ENCODE data around the gene ZFYVE21. TPM values are rescaled to one million over a fixed set of nuclear protein-coding genes. Genes with fewer than 3 reads are reported as not detected.

ZFYVE21 gene
- total RNA-seq, 1 experiment from 2014 or later: 66.2 TPM

DNA sequence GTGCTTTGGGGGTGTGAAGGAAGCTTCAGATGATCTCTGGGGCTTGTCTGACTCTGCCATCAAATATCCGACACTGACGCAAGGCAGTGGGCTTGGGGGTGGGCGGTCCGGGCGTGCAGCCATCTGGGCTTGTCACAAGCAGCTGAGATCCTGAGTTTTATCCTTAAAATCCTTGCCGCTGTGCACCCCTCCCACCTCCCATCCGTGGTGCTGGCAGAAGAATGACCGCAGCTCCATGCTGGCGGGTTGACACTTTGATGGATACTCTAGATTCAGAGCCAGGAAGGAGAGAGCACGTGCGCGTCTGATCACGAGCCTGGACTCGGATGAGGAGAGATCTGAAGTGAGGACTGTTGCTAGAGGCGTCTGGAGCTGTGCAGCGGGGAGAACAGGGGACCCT is 3.0 kb downstream of the ZFYVE21 start:
- peaks cover 5% of the 10 kb centered on the region; the same call in 1 of the 2 replicates for H3K4me1 ChIP-seq
- CTCF ChIA-PET: no interaction called here
- no peaks in the 10 kb centered on the region for H3K27me3 Mint-ChIP-seq (ENCODE audit: insufficient read depth, unreplicated experiment)
- H3K27me3 ChIP-seq (replicated peaks; ENCODE audit: control insufficient read depth, insufficient read depth, low read length): no peaks in the 10 kb centered on the region
- H3K9me3 Mint-ChIP-seq (ENCODE audit: unreplicated experiment): no peaks in the 10 kb centered on the region
- H3K27ac Mint-ChIP-seq (ENCODE audit: unreplicated experiment): no peak overlapping the region
- DNase-seq: no peak
- TF ChIP-seq, protein P1, sequence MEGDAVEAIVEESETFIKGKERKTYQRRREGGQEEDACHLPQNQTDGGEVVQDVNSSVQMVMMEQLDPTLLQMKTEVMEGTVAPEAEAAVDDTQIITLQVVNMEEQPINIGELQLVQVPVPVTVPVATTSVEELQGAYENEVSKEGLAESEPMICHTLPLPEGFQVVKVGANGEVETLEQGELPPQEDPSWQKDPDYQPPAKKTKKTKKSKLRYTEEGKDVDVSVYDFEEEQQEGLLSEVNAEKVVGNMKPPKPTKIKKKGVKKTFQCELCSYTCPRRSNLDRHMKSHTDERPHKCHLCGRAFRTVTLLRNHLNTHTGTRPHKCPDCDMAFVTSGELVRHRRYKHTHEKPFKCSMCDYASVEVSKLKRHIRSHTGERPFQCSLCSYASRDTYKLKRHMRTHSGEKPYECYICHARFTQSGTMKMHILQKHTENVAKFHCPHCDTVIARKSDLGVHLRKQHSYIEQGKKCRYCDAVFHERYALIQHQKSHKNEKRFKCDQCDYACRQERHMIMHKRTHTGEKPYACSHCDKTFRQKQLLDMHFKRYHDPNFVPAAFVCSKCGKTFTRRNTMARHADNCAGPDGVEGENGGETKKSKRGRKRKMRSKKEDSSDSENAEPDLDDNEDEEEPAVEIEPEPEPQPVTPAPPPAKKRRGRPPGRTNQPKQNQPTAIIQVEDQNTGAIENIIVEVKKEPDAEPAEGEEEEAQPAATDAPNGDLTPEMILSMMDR (IDR thresholded peaks at IDR 0.05; ENCODE audit: insufficient read depth in 1 of 2, low read depth in 1 of 2, low read length in 1 of 2, severe bottlenecking in 1 of 2, unreplicated experiment in 1 of 2): no peak
- BruUV-seq (replicated peaks): no TSS peak
- peaks cover 9% of the 10 kb centered on the region for H3K4me1 Mint-ChIP-seq (ENCODE audit: low read depth, unreplicated experiment)
- H3K36me3 Mint-ChIP-seq (ENCODE audit: insufficient read depth, unreplicated experiment): peaks cover 25% of the 10 kb centered on the region
- intact Hi-C loops (cut with micrococcal nuclease; ENCODE audit: unreplicated experiment): no loop called here
- H3K4me3 Mint-ChIP-seq (ENCODE audit: unreplicated experiment): no peak overlapping the region
- 0 out of 2 replicates have a peak, but pooled peaks cover 1% of the 10 kb centered on the region for H3K36me3 ChIP-seq (ENCODE audit: control insufficient read depth, insufficient read depth, low read length)
- POLR2A ChIA-PET: no interaction called here
- H3K4me3 ChIP-seq (ENCODE audit: low read depth, low read length): no peak overlapping the region
- H3K9me3 ChIP-seq: no peaks in the 10 kb centered on the region

DNA sequence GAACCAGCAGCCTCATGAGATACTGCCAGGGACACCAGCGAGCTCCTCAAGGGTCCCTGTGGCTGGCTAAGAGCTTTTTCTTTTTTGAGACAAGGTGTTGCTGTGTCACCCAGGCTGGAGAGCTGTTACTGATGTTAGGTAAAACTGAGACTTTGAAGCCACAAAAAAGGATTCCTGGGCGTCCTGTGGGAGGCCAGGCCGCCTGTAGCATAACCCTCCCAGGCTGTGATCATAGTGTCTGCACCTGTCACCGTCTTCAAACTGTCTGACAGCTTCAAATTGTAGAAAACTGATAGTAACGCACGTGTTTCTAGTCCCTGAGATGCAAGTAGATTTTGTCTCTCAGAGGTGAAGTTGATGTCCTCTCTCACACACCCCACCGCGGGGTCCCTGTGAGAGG is 4.1 kb downstream of the ZFYVE21 start:
- ChIA-PET POLR2A (no interaction called here), CTCF (interaction anchor here (0.6 kb wide), 1 partner anchor 26 kb away, joined by 7 read pairs; no protein-coding TSS in a partner anchor)
- Histone ChIP-seq H3K27me3 (replicated peaks; ENCODE audit: control insufficient read depth, insufficient read depth, low read length) (no peaks in the 10 kb centered on the region), H3K4me3 (ENCODE audit: low read depth, low read length) (no peak overlapping the region), H3K36me3 (ENCODE audit: control insufficient read depth, insufficient read depth, low read length) (0 out of 2 replicates have a peak, but pooled peaks cover 1% of the 10 kb centered on the region), H3K4me1 (no peaks in the 10 kb centered on the region), H3K9me3 (no peaks in the 10 kb centered on the region)
- Mint-ChIP-seq H3K27ac (ENCODE audit: unreplicated experiment) (no peak overlapping the region), H3K9me3 (ENCODE audit: unreplicated experiment) (no peaks in the 10 kb centered on the region), H3K4me1 (ENCODE audit: low read depth, unreplicated experiment) (peaks cover 9% of the 10 kb centered on the region), H3K27me3 (ENCODE audit: insufficient read depth, unreplicated experiment) (no peaks in the 10 kb centered on the region), H3K4me3 (ENCODE audit: unreplicated experiment) (no peak overlapping the region), H3K36me3 (ENCODE audit: insufficient read depth, unreplicated experiment) (peaks cover 17% of the 10 kb centered on the region)
- intact Hi-C loops (cut with micrococcal nuclease; ENCODE audit: unreplicated experiment): no loop called here
- BruUV-seq (replicated peaks): no TSS peak
- TF ChIP-seq, protein P1 (IDR thresholded peaks at IDR 0.05; ENCODE audit: insufficient read depth in 1 of 2, low read depth in 1 of 2, low read length in 1 of 2, severe bottlenecking in 1 of 2, unreplicated experiment in 1 of 2): no peak
- DNase-seq: no peak

DNA sequence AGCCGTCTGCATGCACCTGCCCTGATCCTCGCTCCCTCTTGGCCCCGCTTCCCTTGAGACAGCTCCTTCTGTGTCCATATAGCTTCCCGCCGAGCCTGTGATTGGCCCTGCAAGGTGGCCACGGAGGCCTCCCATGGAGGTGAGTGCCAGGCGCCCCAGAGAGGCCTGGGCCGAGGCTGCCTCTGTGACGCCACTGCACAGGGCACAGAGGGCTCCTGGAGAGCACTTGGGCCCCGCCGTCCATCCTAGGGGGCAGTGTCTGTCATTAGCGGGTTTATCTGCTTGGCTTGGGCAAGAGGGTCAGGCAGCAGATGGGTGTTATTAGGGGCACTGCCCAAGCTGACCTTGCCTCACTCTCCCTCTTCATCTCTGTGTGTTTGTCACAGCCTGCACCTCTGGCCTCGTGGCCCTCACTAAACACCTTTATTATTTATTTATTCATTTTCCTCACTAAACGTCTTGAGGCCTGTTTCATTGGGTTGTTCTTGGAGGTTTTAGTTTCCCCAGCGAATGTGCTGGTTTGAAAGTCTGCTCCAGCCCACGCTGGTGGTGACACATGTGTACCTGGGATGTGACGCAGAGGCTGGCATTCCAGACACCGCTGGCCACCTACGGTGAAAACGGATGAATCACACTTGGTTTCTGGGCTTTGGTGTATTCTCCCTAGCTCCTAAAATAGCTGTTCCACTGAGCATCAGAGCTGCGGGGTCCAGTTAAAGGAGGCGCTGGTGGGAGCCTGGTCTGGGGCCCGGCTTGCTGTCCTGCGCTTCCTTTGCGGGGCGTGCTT is 5.9 kb downstream of the ZFYVE21 start:
- ChIA-PET POLR2A (no interaction called here), CTCF (no interaction called here)
- H3K4me3 ChIP-seq (ENCODE audit: low read depth, low read length): no peak overlapping the region
- Mint-ChIP-seq H3K4me3 (ENCODE audit: unreplicated experiment) (no peak overlapping the region), H3K4me1 (ENCODE audit: low read depth, unreplicated experiment) (peaks cover 9% of the 10 kb centered on the region), H3K27ac (ENCODE audit: unreplicated experiment) (no peak overlapping the region), H3K27me3 (ENCODE audit: insufficient read depth, unreplicated experiment) (no peaks in the 10 kb centered on the region), H3K36me3 (ENCODE audit: insufficient read depth, unreplicated experiment) (peaks cover 7% of the 10 kb centered on the region), H3K9me3 (ENCODE audit: unreplicated experiment) (no peaks in the 10 kb centered on the region)
- no peak for DNase-seq
- H3K36me3 ChIP-seq (ENCODE audit: control insufficient read depth, insufficient read depth, low read length): peaks cover 3% of the 10 kb centered on the region; the same call in 1 of the 2 replicates
- intact Hi-C loops (cut with micrococcal nuclease; ENCODE audit: unreplicated experiment): no loop called here
- no peaks in the 10 kb centered on the region for H3K9me3 ChIP-seq
- no TSS peak for BruUV-seq (replicated peaks)
- TF ChIP-seq, protein P1 (IDR thresholded peaks at IDR 0.05; ENCODE audit: insufficient read depth in 1 of 2, low read depth in 1 of 2, low read length in 1 of 2, severe bottlenecking in 1 of 2, unreplicated experiment in 1 of 2): no peak
- H3K4me1 ChIP-seq: no peaks in the 10 kb centered on the region
- H3K27me3 ChIP-seq (replicated peaks; ENCODE audit: control insufficient read depth, insufficient read depth, low read length): no peaks in the 10 kb centered on the region

Measured in Caco-2 (cell line).